Measurements from ENCODE around the gene DNAJC16.
"Not testable (repeated sequence)": the region's sequence is repeated elsewhere in the genome, so short reads cannot be mapped to it uniquely, and the experiment has no call there.

DNAJC16 gene

DNA sequence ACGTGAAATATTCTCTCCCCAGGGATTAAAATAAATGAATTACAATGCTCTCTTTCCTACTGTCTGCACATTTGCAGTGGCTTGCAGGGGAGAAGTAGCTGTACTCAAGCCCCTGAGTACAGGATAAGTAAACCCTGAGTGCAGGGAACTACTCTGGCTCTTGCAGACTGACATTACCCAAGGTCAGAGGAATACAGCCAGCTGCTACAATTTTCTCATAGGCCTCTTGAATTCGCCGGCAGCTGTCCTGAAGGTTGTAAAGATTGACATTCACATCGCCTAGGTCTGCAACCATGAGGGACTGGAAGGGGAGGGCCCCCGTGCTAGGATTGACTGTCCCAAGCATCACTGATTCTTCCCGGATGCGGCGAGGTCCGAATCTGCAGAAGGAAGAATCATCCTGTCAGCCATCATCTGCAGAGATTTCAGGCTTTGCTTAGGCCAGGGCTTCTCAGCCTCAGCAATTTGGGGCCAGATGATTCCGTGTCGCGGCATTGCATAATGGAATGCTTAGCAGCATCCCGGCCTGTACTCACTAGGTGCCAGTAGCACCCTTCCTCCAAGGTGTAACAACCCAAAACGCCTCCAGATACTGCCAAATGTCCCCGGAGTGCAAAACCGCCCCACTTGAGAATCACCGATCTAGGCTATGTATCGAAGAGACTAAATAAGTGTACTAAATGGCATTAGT is 56.5 kb downstream of the DNAJC16 start:
- no peak for DNase-seq (ENCODE audit: low read depth in 2 of 2)

DNA sequence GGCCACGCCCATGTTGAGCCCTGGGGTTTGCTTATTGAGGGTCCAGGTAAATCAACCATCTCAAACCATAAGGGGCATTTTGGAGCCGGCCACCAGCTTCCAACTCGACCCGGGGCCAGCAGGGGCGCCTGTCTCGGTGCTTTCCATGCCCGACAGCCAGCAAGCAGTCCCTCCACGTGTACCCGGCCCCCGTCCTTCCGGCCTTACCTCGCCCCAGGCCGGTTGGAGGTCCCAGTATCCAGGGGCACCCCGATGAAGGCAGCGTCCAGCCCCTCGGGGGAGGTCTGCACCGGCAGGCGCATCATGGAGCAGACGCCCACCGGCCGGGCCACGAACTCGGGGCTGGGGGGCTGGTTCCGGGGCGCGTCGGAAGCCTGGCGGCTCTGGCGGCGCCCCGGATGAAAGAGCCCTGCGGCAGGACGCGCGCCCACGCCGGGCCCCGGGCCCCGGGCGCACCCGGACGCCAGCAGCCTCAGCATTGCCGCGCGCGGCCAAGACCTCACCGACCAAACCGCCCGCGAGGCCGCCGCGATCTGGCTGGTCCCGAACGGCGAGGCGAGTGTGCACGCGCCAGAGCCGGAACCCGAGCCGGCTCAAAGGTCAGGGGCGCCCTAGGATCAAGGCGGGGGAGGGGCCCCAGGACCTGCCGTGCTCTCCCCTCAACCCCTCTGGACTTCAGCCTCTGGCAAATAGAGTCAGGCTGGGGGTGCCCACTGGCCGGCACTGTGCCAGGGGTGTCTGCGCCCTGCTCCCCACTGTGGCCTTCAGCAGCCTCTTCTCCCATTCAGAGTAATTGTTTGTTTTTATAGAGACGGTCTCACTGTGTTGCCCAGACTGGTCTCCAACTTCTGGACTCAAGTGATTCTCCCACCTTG is 58.1 kb downstream of the DNAJC16 start, which contains the start of gene AGMAT:
Gene AGMAT (minus strand): TSS at position 563 of the 875 bp plus-strand sequence. CDS start 84 bp downstream, at position 479.
- DNase-seq (ENCODE audit: low read depth in 2 of 2): peak; percentile 50 to 54

DNA sequence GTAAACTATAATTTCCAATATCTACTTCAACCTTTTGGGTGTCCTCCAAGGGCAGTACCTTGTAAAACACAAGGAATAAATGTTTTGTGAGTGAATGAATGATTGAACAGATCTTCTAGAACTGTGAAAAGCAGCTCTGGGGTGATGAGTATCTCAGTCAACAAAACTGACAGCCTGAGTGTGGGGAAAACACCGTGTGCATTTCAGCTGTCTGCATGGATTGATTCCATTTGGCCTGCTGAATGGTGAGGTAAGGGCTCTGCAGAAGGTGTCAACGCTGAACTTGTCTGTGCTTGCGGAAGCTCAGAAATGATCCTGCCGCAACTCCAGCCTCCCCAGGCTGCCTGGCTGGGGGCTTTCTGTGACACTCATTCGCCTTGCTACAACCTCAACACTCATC is 65.6 kb downstream of the DNAJC16 start:
- no peak for DNase-seq (ENCODE audit: low read depth in 2 of 2)

DNA sequence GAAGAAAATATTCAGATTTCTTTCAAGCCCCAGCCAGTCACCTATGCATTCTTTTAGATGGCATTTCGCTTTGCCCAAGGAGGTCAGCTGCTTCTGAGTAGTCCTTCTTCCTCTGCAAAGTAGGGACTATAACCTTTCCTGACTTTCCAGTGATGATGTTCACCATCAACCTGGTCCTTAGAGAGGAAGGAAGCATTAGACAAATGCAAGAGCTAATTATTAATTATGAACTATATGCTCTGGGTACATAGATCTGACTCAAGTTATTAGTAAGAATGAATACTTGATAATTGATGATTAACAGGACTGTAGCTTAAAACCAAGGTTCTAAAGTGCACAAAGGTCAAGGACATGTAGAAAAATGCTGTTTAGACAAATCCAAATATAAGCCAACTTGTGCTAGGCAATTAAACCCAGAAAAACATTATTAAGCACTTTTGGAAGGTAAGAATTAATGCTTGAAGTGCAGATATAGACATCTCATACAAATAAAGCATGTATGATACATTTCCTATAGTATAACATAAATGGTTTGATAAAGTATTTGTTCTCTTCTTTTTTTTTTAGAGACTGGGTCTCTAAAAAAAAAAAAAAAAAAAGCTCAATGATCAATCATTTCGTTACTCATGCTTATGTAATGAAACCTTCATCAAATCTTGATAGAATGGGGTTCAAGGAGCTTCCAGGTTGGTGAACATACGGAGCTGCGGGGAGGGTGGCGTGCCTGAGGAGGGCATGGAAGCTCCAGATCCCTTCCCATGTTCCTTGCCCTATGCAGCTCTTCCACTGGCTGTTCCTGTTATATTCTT is 69.4 kb downstream of the DNAJC16 start:
- no peak for DNase-seq (ENCODE audit: low read depth in 2 of 2)

DNA sequence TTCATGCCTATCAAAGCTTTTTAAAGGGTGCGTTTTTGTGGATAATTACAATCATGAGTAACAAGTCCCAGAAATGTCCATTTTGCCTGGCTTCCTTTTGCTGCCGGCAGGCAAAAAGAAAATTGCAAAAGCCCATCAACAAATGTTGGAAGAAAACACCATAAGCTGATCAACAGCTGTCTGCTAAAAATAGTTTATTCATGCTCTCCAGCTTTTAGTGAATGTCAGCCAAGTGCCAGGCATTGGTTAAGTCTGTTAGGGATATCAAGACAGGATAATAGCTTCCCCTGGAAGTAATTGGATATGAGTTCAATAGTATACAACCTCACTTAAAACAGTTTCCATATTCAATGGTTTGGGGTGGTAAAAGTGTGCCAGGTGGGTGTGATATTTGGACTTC is 71.8 kb downstream of the DNAJC16 start:
- no peak for DNase-seq (ENCODE audit: low read depth in 2 of 2)

DNA sequence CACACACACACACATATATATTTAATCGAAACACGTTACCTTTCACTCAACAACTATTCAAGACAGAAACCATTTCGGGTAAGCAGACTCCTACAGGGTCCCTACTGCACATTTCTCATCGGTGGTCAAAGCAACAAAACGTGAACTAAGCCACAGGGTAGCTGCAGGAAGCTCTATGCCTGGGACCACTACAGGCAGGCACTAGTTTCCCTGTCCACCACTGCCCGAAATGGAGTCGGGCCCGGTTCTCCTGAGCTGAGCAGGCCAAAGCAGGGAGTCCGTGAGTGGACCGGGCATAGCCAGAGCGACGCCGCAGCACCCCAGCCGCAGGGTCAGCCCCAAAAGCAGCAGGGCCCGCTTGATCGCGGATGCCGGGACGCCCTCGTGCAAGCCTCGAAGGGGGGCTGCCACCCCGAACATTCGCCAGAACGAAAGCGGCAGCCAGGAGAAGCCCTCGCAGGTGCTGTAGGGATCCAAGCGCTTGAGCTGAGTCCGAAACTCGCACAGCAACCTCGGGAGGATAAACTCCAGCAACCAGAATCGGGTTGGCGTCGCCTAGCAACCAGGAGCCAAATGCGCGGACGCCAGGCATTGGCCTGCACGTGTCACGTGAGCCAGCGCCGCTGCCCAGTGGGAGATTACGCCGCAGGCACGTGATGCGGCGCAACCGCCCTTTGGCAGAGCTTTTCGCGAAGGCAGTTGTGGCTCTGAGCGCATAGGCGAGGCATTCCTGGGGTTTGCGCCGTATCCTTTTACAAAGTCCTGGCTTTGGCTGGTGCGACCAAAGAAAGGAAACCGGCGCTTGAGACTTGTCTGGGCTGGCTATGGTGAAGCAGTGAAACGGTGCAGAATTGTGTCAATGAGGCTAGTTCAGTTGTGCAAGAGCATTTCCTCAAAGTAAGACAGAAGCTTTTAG is 76.7 kb downstream of the DNAJC16 start:
- peak; percentile 85 to 92 for DNase-seq (ENCODE audit: low read depth in 2 of 2)

DNA sequence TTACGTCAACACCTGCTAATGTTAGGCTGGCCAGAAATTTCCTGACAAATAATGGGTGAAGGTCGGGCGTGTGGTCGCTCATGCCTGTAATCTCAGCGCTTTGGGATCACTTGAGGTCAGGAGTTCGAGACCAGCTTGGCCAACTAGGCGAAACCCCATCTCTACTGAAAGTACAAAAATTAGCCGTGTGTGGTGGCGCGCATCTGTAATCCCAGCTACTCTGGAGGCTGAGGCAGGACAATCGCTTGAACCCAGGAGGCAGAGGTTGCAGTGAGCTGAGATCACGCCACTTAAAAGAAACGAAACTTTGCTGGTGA is 77.3 kb downstream of the DNAJC16 start:
- not testable (repeated sequence) for DNase-seq (ENCODE audit: low read depth in 2 of 2)

DNA sequence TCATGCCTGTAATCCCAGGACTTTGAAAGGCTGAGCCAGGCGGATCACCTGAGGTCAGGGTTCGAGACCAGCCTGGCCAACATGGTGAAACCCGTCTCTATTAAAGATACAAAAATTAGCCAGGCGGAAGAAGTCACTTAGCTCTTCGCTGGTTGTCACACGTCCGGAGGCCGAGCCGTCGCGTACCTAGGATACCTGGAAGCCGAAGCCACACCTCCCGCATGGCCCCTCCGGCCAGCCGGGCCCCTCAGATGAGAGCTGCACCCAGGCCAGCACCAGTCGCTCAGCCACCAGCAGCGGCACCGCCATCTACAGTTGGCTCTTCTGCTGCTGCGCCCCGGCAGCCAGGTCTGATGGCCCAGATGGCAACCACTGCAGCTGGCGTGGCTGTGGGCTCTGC is 77.8 kb downstream of the DNAJC16 start:
- DNase-seq (ENCODE audit: low read depth in 2 of 2): not testable (repeated sequence)

DNA sequence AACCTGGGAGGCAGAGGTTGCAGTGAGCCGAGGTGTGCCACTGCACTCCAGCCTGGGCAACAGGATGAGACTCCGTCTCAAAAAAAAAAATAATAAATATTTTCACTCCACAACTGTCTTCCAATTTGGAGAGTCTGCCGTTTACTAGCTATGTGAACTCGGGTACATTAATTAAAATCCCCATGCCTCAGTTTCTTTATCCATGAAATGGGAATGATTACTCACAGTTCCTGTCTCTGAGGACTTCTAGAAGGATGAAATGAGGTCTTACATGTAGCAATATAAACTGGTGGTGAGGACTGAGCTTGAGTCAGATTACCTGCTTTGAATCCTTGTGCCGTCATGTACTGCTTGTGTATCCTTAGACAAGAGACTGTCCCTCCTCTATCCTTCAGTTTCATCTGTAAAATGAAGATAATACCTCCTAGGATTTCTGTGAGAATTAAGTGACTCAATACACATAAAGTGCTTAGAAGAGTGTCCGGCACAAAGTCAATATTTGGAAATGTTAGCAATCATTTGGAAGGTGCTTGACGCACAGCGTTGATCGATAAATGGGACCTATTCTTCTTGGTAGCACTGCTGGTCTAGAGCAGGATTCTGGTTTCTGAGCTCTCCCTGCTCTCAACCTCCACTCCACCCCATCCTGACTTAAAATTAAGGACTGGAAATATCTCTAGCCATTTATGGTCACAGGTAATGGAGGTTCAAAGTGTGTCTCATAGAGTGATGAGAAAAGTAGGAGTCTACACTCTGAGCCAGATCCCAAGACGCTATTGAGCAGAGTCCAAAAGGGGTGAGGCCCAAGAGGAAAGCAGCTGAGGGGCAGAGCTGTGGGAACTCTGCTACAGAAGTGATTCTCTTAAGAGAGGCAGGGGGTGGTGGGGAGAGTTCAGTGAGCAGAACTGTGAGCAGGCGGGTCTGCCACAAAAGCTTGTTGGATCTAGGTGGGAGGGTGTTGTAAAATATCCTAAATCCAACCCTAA is 79.0 kb downstream of the DNAJC16 start:
- no peak for DNase-seq (ENCODE audit: low read depth in 2 of 2)

DNA sequence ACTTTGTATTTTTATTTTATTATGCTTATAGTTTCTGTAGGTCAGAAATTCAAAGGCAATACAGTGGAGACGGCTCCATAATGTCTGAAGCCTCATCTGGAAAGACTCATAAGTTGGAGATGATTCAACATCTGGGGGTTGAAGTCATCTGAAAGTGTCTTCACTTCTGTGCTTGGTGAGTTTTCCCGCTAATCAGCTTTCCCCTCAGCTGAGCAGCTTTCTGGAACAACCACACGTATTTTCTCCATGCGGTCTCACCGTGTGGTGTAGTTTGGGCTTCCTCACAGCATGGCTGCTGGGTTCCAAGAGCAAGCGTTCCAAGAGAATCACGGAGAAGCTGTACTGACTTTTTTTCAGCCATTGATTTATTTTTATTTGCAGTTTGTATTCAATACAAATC is 83.0 kb downstream of the DNAJC16 start:
- no peak for DNase-seq (ENCODE audit: low read depth in 2 of 2)

DNA sequence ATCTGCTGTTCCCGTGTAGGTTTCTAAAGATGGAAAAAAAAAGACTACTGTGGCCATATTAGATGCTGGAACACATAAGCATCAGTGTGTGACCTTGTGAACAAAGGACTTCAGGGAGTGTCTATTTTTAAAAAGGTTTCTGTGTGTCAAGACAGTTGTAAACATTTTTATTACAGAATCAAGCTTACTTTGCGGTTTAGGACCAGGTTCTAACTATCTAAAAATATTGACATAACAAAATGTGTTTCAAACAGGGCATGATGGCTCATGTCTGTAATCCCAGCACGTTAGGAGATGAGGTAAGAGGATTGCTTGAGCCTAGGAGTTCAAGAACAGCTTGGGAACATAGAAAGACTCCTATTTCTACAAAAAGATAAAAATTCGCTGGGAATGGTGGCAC is 83.5 kb downstream of the DNAJC16 start:
- DNase-seq (ENCODE audit: low read depth in 2 of 2): no peak

DNA sequence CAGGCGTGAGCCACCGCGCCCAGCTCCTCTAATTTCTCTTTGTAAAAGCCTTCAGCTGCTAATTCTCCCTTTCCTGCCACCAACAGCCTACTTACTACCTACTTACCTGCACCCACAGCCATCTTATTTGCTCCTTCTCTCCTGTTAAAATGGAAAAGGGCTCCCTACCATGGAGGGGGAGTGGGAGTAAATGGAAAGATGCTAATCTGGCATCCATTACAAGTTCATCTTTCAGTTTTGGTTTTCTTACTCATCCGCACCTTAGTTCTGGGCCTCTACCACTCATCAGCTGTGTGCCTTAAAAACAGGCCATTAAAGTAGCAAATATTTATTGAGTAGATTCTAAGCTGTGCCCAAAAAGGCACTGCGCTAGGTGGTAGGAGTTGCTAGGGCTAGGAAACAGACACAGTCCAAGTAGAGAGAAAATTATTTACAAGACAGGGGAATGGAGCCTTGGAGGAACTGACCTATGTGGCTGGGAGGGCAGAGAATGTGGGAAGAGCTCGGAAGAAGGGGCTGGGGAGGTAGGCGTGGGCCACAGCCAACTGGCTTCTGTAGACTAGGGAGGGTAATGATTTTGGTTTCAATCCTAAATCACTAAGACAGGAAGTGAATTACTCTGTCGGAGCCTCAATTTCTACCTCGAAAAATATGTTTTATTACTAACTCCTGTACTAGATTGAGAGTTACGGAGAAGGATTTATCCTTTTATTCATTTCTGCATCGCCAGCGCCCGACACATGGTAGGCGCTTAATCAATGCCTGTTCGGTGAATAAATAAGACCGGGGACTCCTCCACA is 89.9 kb downstream of the DNAJC16 start:
- DNase-seq (ENCODE audit: low read depth in 2 of 2): peak in 1 of 2 donors; percentile 5

DNA sequence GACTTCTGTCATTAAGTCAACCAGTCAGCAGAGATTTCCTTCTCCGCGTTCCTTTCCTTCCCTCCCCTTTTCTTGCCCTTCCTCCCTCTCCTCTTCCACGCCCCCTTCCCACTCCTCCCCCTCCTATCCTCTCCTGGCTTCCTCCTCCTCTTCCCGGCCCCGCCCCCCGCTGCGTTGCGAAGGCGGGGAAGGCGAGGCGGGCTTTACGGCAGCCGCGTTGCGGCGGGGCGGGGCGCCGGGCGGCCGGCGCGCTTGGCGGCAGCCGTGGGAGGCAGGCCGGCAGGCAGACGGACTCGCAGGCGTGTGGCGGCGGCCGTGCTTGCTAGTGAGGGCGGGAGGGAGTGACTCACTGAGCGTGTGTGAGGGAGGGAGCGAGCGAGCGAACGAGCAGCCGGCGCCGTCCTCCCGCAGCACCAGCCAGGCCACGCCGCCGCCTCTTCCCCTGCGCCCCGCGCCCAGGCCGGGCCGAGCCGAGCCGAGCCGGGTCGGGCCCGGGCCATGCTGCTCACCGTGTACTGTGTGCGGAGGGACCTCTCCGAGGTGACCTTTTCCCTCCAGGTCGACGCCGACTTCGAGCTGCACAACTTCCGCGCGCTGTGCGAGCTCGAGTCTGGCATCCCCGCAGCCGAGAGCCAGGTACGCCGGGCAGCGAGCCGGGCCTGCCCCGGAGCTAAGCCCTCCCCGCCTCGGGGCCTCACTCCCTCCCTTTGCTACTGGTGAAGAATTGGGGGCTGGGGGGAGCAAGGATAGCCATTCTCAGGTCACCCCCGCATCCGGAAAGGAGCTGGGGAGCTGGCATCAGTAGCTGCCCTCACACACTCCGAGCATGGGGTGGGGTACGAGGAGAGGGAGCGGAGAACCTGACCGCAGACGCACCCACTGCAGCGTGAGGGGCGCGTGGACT is 90.8 kb downstream of the DNAJC16 start, which contains the start of gene DDI2:
Gene DDI2 (plus strand): TSS at position 286 of the 904 bp plus-strand sequence. CDS start 213 bp downstream, at position 499.
- peak; percentile 86 to 94 for DNase-seq (ENCODE audit: low read depth in 2 of 2)

DNA sequence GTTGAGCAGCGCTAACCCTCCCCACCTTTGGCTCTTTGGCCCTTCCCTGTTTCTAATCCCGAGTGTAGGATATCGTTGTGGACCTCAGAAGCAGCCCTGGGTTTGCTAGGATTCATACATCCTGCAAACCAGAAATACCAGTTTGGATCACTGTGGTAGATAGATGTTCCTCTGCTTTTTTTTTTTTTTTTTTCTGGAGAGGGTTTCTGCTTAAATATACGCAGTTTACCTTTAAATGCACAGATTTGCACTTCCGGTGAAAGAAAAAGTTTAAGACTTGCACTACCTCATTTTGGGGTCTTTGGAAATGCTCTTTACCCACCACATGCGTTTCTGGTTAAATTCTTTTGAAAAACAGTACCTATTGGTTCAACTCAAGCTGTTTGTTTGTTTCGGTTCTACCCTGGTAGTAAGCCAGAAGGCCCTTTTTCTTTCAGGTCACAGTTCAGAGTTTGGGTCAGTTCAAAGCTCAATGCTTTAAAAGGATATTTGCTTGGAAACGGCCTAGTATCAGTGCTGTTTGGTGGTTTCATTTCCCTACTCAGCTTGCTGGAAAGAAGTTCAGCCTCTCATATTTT is 91.5 kb downstream of the DNAJC16 start:
- no peak for DNase-seq (ENCODE audit: low read depth in 2 of 2)

DNA sequence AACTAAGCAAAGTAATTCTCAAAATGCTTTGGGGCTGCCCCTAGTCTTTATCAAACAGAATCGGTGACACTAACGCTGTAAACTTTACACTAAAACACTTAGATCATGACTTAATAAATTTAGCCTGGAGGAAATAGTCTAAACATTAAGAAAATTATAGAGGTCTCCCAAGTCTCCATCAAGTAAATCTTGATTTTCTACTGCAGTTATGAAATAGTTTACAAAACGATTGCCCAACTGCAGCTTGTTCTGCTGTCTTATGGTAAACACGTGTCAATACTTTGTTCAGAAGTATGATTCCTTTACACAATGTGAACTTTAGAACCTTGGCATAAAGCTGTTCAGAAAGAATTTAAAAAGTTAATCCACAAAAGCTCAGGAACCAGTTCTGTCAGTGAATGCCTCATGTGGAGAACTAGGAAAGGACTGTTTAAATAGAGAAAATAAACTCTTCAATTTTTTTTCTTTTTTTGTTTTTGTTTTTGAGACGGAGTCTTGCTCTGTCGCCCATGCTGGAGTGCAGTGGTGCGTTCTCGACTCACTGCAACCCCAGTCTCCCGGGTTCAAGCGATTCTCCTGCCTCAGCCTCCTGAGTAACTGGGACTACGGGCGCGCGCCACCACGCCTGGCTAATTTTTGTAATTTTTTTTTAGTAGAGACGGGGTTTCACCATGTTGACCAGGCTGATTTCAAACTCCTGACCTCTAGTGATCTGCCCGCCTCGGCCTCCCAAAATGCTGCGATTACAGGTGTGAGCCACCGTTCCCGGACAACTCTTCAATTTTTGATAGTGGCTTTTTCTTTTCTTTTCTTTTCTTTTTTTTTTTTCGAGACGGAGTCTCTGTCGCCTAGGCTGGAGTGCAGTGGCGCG is 92.2 kb downstream of the DNAJC16 start:
- DNase-seq (ENCODE audit: low read depth in 2 of 2): no peak

DNA sequence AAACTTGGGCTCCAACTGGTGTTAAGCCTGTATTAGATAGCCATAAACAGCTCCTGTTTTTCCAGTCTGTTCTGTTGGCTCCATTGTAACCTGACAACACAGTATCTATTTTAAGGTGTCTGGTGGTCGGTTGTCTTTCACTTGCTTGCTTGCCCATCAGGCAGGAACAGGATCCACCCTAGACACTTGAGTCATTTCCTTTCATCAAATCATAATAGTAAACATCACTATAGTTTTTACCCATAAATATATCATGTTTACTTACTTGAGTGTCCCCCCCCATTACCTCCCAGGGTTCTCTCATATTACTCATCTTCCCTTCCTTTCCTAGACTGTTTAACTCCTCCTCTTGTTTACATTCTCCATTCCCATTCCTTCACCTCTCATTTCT is 93.5 kb downstream of the DNAJC16 start:
- no peak for DNase-seq (ENCODE audit: low read depth in 2 of 2)

Measured in stimulated activated CD4-positive, alpha-beta T cell treated with anti-CD3 and anti-CD28 coated beads, Interleukin-4, amount 100 ng/mL, for 48 hours (primary cell).